Measurements from ENCODE around the gene A4GNT. TPM values are rescaled to one million over a fixed set of nuclear protein-coding genes. Genes with fewer than 3 reads are reported as not detected.
"Not testable (repeated sequence)": the region's sequence is repeated elsewhere in the genome, so short reads cannot be mapped to it uniquely, and the experiment has no call there.

Gene A4GNT
- total RNA-seq, 6 experiments from 2014 or later: not detected

- H3K4me3 ChIP-seq: no peak overlapping the region
- no peaks in the 10 kb centered on the region for H3K36me3 ChIP-seq
- DNase-seq (no peak), ATAC-seq (no peak)
- TF ChIP-seq CTCF (IDR thresholded peaks at IDR 0.05): no peak
- TF ChIP-seq POLR2A (IDR thresholded peaks at IDR 0.05): no peak
- H3K27me3 ChIP-seq: no peaks in the 10 kb centered on the region
- intact Hi-C loops (cut with DNase I): no loop called here
- no peaks in the 10 kb centered on the region for H3K4me1 ChIP-seq
- no peaks in the 10 kb centered on the region for H3K9me3 ChIP-seq
- no peak overlapping the region for H3K27ac ChIP-seq
Observed at GRCh38 chr3:138099417-138099816, 32.8 kb downstream of the A4GNT start.

GRCh38 chr3:138097192-138098172 lies 34.7 kb downstream of the A4GNT start:
- H3K27ac ChIP-seq: no peak overlapping the region
- H3K4me1 ChIP-seq: no peaks in the 10 kb centered on the region
- 91% methylated on average over 5 of the region's 12 CpGs for WGBS (ENCODE audit: insufficient coverage, low coverage, low lambda C conversion rate, missing lambda C conversion rate)
- intact Hi-C loops (cut with DNase I): no loop called here
- H3K27me3 ChIP-seq: no peaks in the 10 kb centered on the region
- DNase-seq: no peak
- no peaks in the 10 kb centered on the region for H3K9me3 ChIP-seq
- no peak for ATAC-seq
- no peaks in the 10 kb centered on the region for H3K36me3 ChIP-seq
- no peak for TF ChIP-seq POLR2A (IDR thresholded peaks at IDR 0.05)
- no peak for TF ChIP-seq CTCF (IDR thresholded peaks at IDR 0.05)
- no peak overlapping the region for H3K4me3 ChIP-seq

- H3K36me3 ChIP-seq: no peaks in the 10 kb centered on the region
- ATAC-seq: no peak
- no peak overlapping the region for H3K4me3 ChIP-seq
- DNase-seq: no peak
- TF ChIP-seq CTCF (IDR thresholded peaks at IDR 0.05) (no peak), POLR2A (IDR thresholded peaks at IDR 0.05) (no peak)
- no peaks in the 10 kb centered on the region for H3K27me3 ChIP-seq
- no peaks in the 10 kb centered on the region for H3K9me3 ChIP-seq
- WGBS (ENCODE audit: insufficient coverage, low coverage, low lambda C conversion rate, missing lambda C conversion rate): 35% methylated on average over 2 of the region's 2 CpGs
- H3K27ac ChIP-seq: no peak overlapping the region
- intact Hi-C loops (cut with DNase I): no loop called here
- no peaks in the 10 kb centered on the region for H3K4me1 ChIP-seq
Observed at GRCh38 chr3:138093721-138094120, 38.5 kb downstream of the A4GNT start.

- 78% methylated on average over 2 of the region's 2 CpGs for WGBS (ENCODE audit: insufficient coverage, low coverage, low lambda C conversion rate, missing lambda C conversion rate)
- DNase-seq (no peak), ATAC-seq (no peak)
- Histone ChIP-seq H3K27ac (no peak overlapping the region), H3K27me3 (no peaks in the 10 kb centered on the region), H3K9me3 (no peaks in the 10 kb centered on the region), H3K36me3 (no peaks in the 10 kb centered on the region), H3K4me1 (no peaks in the 10 kb centered on the region), H3K4me3 (no peak overlapping the region)
- no peak for TF ChIP-seq POLR2A (IDR thresholded peaks at IDR 0.05)
- intact Hi-C loops (cut with DNase I): no loop called here
Observed at GRCh38 chr3:138092023-138092422, 40.2 kb downstream of the A4GNT start.

GRCh38 chr3:138089091-138089490 lies 43.1 kb downstream of the A4GNT start:
- ATAC-seq (no peak), DNase-seq (no peak)
- H3K4me1 ChIP-seq: no peaks in the 10 kb centered on the region
- no peak overlapping the region for H3K4me3 ChIP-seq
- H3K9me3 ChIP-seq: no peaks in the 10 kb centered on the region
- intact Hi-C loops (cut with DNase I): no loop called here
- 58% methylated on average over 3 of the region's 3 CpGs for WGBS (ENCODE audit: insufficient coverage, low coverage, low lambda C conversion rate, missing lambda C conversion rate)
- TF ChIP-seq CTCF (IDR thresholded peaks at IDR 0.05) (no peak), POLR2A (IDR thresholded peaks at IDR 0.05) (no peak)
- H3K27ac ChIP-seq: no peak overlapping the region
- no peaks in the 10 kb centered on the region for H3K27me3 ChIP-seq
- no peaks in the 10 kb centered on the region for H3K36me3 ChIP-seq

- H3K9me3 ChIP-seq; DNase-seq; H3K36me3 ChIP-seq; H3K27me3 ChIP-seq; H3K27ac ChIP-seq; H3K4me3 ChIP-seq; intact Hi-C loops (cut with DNase I); H3K4me1 ChIP-seq; ATAC-seq: not testable (repeated sequence)
- 100% methylated on average over 1 of the region's 3 CpGs for WGBS (ENCODE audit: insufficient coverage, low coverage, low lambda C conversion rate, missing lambda C conversion rate)
Observed at GRCh38 chr3:138085745-138086144, 46.4 kb downstream of the A4GNT start.

Data from right lobe of liver (tissue), 6 donors.